Spleen (tissue), 11 donors: ENCODE measurements around the gene AGPAT3. TPM values are rescaled to one million over a fixed set of nuclear protein-coding genes. Genes with fewer than 3 reads are reported as not detected.

Source experiments
- DNase-seq: peaks from one replicate; pipeline ENCODE4 v3.0.0-alpha.2; 2020
- H3K27ac ChIP-seq, 8 donors: fragments of 200-600 bp; sonication (generic) in 7 of 8; 1 replicate in 4 of 8; 2 replicates in 4 of 8; pipeline versions ENCODE4 v1.5.0 to v1.8.0; 2016 to 2021; ENCODE audit warnings: inconsistent platforms in 4 of 8, mild to moderate bottlenecking in 4 of 8, moderate library complexity in 1 of 8
- H3K27me3 ChIP-seq, 7 donors: fragments of 200-600 bp; sonication (generic) in 6 of 7; replicated peaks in 1 of 7; 1 replicate in 4 of 7; 2 replicates in 3 of 7; pipeline versions ENCODE4 v1.5.0 to v1.8.0; 2016 to 2021; ENCODE audit warnings: inconsistent platforms in 3 of 7, mild to moderate bottlenecking in 1 of 7
- H3K36me3 ChIP-seq, 6 donors: fragments of 200-600 bp; sonication (generic) in 5 of 6; 1 replicate in 4 of 6; 2 replicates in 2 of 6; pipeline versions ENCODE4 v1.5.0 to v1.8.0; 2016 to 2021; ENCODE audit warnings: inconsistent platforms in 2 of 6
- H3K4me1 ChIP-seq, 6 donors: fragments of 200-600 bp; sonication (generic) in 5 of 6; 1 replicate in 3 of 6; 2 replicates in 3 of 6; pipeline versions ENCODE4 v1.5.0 to v1.8.0; 2016 to 2021; ENCODE audit warnings: inconsistent platforms in 3 of 6
- H3K4me3 ChIP-seq, 8 donors: fragments of 200-600 bp; sonication (generic) in 7 of 8; 1 replicate in 4 of 8; 2 replicates in 4 of 8; pipeline versions ENCODE4 v1.5.0 to v1.8.0; 2016 to 2021; ENCODE audit warnings: inconsistent platforms in 4 of 8, mild to moderate bottlenecking in 4 of 8, moderate library complexity in 2 of 8
- H3K9me3 ChIP-seq, 8 donors: fragments of 200-600 bp; sonication (generic) in 7 of 8; 1 replicate in 4 of 8; 2 replicates in 4 of 8; pipeline versions ENCODE4 v1.5.0 to v1.8.0; 2016 to 2021; ENCODE audit warnings: inconsistent platforms in 4 of 8
- CTCF ChIP-seq, 11 experiments: fragments of 200-600 bp in 7 of 11; fragments of 450-650 bp in 4 of 11; sonication (generic) in 4 of 11; IDR thresholded peaks in 8 of 11; conservative IDR thresholded peaks in 3 of 11; 1 replicate in 7 of 11; 2 replicates in 4 of 11; pipeline versions ENCODE4 v1.4.0 to v1.8.0; 2016 to 2021; ENCODE audit warnings: antibody characterized with exemption in 11 of 11, inconsistent platforms in 4 of 11, mild to moderate bottlenecking in 1 of 11
- POLR2A ChIP-seq, 3 donors: fragments of 450-650 bp; IDR thresholded peaks; one replicate each; pipeline ENCODE4 v1.5.1; 2017; ENCODE audit warnings: antibody characterized with exemption in 3 of 3, mild to moderate bottlenecking in 1 of 3
- POLR2AphosphoS5 ChIP-seq, 3 donors: sonication (generic); formaldehyde crosslinking; IDR thresholded peaks; one replicate each; pipeline ENCODE4 v1.5.1; 2017; ENCODE audit warnings: antibody characterized with exemption in 3 of 3
- WGBS, 5 donors: extraction: QIAGEN DNeasy Blood & Tissue Kit in 3 of 5; methylation state at CpG; one replicate each; pipeline versions ENCODE4 v1.1.5 to v1.1.7; 2013 to 2018; 5-methylcytosine and 5-hydroxymethylcytosine counted together
- intact Hi-C: fragments of 100-400 bp; cut with DNase I; formaldehyde crosslinking; loops from one replicate; pipeline ENCODE4 v1.15.0; 2023; ENCODE audit warnings: low total_unique reads
- polyA plus RNA-seq, 3 donors: library from polyadenylated mRNA; stranded (reverse); fragments of 200-250 nt; gene quantifications; one replicate each; pipeline ENCODE4 v1.2.1, GENCODE V29; 2013
- total RNA-seq, 7 donors: library from RNA; depleted of rRNA in 3 of 7; stranded (reverse); fragments of >200 nt in 3 of 7; fragmentation: NEBNext Ultra II Directional in 4 of 7; extraction: Animal tissue kit (Norgen Biotek cat#: 25700) in 4 of 7; gene quantifications; one replicate each; pipeline versions ENCODE4 v1.1.0 to v1.2.1, GENCODE V29; 2016 to 2021
- donor health status: healthy with polysubstance abuse.
- donor health status: DM: no; HTN: no; CAD: no; lungs with moderate emphysema.
- donor health status: DM: no; HTN: no; CAD: no.
- donor health status: Bipolar disorder and iron deficiency.
- donor health status: healthy.
- donor health status: DM: no; HTN: no; CAD: no.
- donor health status: DM: yes; HTN: yes; CAD: no.

AGPAT3 gene
- total and polyA plus RNA-seq, 10 donors = 6.9 to 92.0 (median 56.0) TPM

GRCh38 chr21:43956670-43957035 lies 91.6 kb downstream of the AGPAT3 start:
- TF ChIP-seq CTCF (IDR thresholded peaks at IDR 0.05 in 8 of 11, conservative IDR thresholded peaks at IDR 0.05 in 3 of 11) = no peak
- TF ChIP-seq POLR2A (IDR thresholded peaks at IDR 0.05) = no peak
- peak in 2 of 3 donors; percentile 37 to 56 for TF ChIP-seq POLR2AphosphoS5 (IDR thresholded peaks at IDR 0.05)
- Histone ChIP-seq H3K9me3 (no peaks in the 10 kb centered on the region), H3K36me3 (peaks cover 0 to 57% (median 16%) of the 10 kb centered on the region in 6 donors), H3K27ac (peak overlapping the region in 3 of 8 donors; percentile 31 to 40 (median 35)), H3K4me1 (peaks cover 3 to 37% (median 23%) of the 10 kb centered on the region in 6 donors), H3K4me3 (no peak overlapping the region), H3K27me3 (no peaks in the 10 kb centered on the region)
- 59 to 87% (median 70%) methylated on average over 6 of the region's 6 CpGs for WGBS, 5 donors
- intact Hi-C loops = no loop called here
- DNase-seq = no peak

- intact Hi-C loops = no loop called here
- peaks cover 3 to 37% (median 23%) of the 10 kb centered on the region in 6 donors for H3K4me1 ChIP-seq
- peak overlapping the region in 1 of 8 donors; percentile 31 for H3K27ac ChIP-seq
- 55 to 74% (median 61%) methylated on average over 11 to 17 of the region's 17 CpGs for WGBS, 5 donors
- peaks cover 0 to 57% (median 16%) of the 10 kb centered on the region in 6 donors for H3K36me3 ChIP-seq
- H3K4me3 ChIP-seq = no peak overlapping the region
- H3K27me3 ChIP-seq = no peaks in the 10 kb centered on the region
- no peak for DNase-seq
- no peaks in the 10 kb centered on the region for H3K9me3 ChIP-seq
- no peak for TF ChIP-seq POLR2AphosphoS5 (IDR thresholded peaks at IDR 0.05)
- no peak for TF ChIP-seq POLR2A (IDR thresholded peaks at IDR 0.05)
- TF ChIP-seq CTCF (IDR thresholded peaks at IDR 0.05 in 8 of 11, conservative IDR thresholded peaks at IDR 0.05 in 3 of 11) = no peak
These were observed 92.1 kb downstream of the AGPAT3 start for GRCh38 chr21:43957128-43957571.

- peaks cover 0 to 60% (median 16%) of the 10 kb centered on the region in 6 donors for H3K36me3 ChIP-seq
- WGBS, 5 donors = 50 to 67% (median 62%) methylated on average over 22 of the region's 22 CpGs
- intact Hi-C loops = no loop called here
- DNase-seq = no peak
- peak overlapping the region in 1 of 8 donors; percentile 46 for H3K27ac ChIP-seq
- no peaks in the 10 kb centered on the region for H3K9me3 ChIP-seq
- H3K4me1 ChIP-seq = peaks cover 3 to 32% (median 23%) of the 10 kb centered on the region in 6 donors
- no peak overlapping the region for H3K4me3 ChIP-seq
- TF ChIP-seq POLR2AphosphoS5 (IDR thresholded peaks at IDR 0.05) = no peak
- no peak for TF ChIP-seq POLR2A (IDR thresholded peaks at IDR 0.05)
- no peak for TF ChIP-seq CTCF (IDR thresholded peaks at IDR 0.05 in 8 of 11, conservative IDR thresholded peaks at IDR 0.05 in 3 of 11)
- no peaks in the 10 kb centered on the region for H3K27me3 ChIP-seq
These were observed 92.8 kb downstream of the AGPAT3 start for GRCh38 chr21:43957611-43958362.

GRCh38 chr21:43958364-43959158 lies 93.5 kb downstream of the AGPAT3 start:
- no peaks in the 10 kb centered on the region for H3K9me3 ChIP-seq
- H3K27me3 ChIP-seq = no peaks in the 10 kb centered on the region
- peaks cover 0 to 64% (median 16%) of the 10 kb centered on the region in 6 donors for H3K36me3 ChIP-seq
- WGBS, 5 donors = 83 to 86% (median 84%) methylated on average over 13 of the region's 13 CpGs
- no peak for DNase-seq
- peaks cover 3 to 30% (median 23%) of the 10 kb centered on the region in 6 donors for H3K4me1 ChIP-seq
- intact Hi-C loops = no loop called here
- no peak for TF ChIP-seq POLR2AphosphoS5 (IDR thresholded peaks at IDR 0.05)
- TF ChIP-seq CTCF (IDR thresholded peaks at IDR 0.05 in 8 of 11, conservative IDR thresholded peaks at IDR 0.05 in 3 of 11) = peak in 1 of 11 experiments; percentile 9
- no peak for TF ChIP-seq POLR2A (IDR thresholded peaks at IDR 0.05)
- no peak overlapping the region for H3K4me3 ChIP-seq
- peak overlapping the region in 1 of 8 donors; percentile 46 for H3K27ac ChIP-seq
